ENCODE results near the gene NR4A1.

GRCh38 chr12:52006726-52007157 lies 44.5 kb upstream of the NR4A1 start, which contains the start of gene TAMALIN:
- TF ChIP-seq RAD21 (CRISPR knock-in tag; IDR thresholded peaks at IDR 0.05) (no peak), ZNF740 (CRISPR knock-in tag; IDR thresholded peaks at IDR 0.05) (no peak), ZSCAN22 (CRISPR knock-in tag; IDR thresholded peaks at IDR 0.05) (no peak), CEBPG (CRISPR knock-in tag; IDR thresholded peaks at IDR 0.05) (no peak), GTF2F1 (IDR thresholded peaks at IDR 0.05; ENCODE audit: low read length) (no peak), ZBTB3 (CRISPR knock-in tag; IDR thresholded peaks at IDR 0.05; ENCODE audit: borderline replicate concordance, low read depth) (no peak), KDM1A (CRISPR knock-in tag; IDR thresholded peaks at IDR 0.05) (no peak), MED1 (CRISPR knock-in tag; IDR thresholded peaks at IDR 0.05) (no peak), HMG20A (CRISPR knock-in tag; IDR thresholded peaks at IDR 0.05; ENCODE audit: borderline replicate concordance) (no peak), TBX3 (IDR thresholded peaks at IDR 0.05; ENCODE audit: borderline replicate concordance) (no peak), ZFP37 (CRISPR knock-in tag; IDR thresholded peaks at IDR 0.05; ENCODE audit: borderline replicate concordance) (no peak), CTCF (CRISPR knock-in tag; IDR thresholded peaks at IDR 0.05) (no peak)

All from HepG2 (cell line).